NB4 (cell line): ENCODE measurements around the gene KLHL3.

Experiments
- CTCF ChIP-seq: IDR thresholded peaks from one replicate; pipeline ENCODE4 v1.5.1; 2012; ENCODE audit warnings: low read depth, low read length
- MAX ChIP-seq: IDR thresholded peaks from 2 replicates; pipeline ENCODE4 v1.6.1; 2011; ENCODE audit warnings: low read depth, low read length
- MYC ChIP-seq: IDR thresholded peaks from 2 replicates; pipeline ENCODE4 v1.6.1; 2011; ENCODE audit warnings: low read depth, low read length
- POLR2A ChIP-seq: IDR thresholded peaks from 2 replicates; pipeline ENCODE4 v1.6.1; 2011; ENCODE audit warnings: mild to moderate bottlenecking; ENCODE audit not compliant: insufficient read length; ENCODE audit errors: extremely low read depth

GRCh38 chr5:137760294-137760693 lies 24.4 kb upstream of the KLHL3 start:
- no peak for TF ChIP-seq CTCF
- TF ChIP-seq MAX, result no peak
- TF ChIP-seq POLR2A, result no peak
- TF ChIP-seq MYC, result no peak
